Measurements from ENCODE around the gene MYBBP1A. TPM values are rescaled to one million over a fixed set of nuclear protein-coding genes. Genes with fewer than 3 reads are reported as not detected.
A peak's percentile ranks its signal among the peaks of the same experiment; 100 is the strongest.
"Not testable (repeated sequence)": the region's sequence is repeated elsewhere in the genome, so short reads cannot be mapped to it uniquely, and the experiment has no call there.

Gene MYBBP1A
- total RNA-seq, 1 donor from 2014 or later = 27.9 TPM

DNA sequence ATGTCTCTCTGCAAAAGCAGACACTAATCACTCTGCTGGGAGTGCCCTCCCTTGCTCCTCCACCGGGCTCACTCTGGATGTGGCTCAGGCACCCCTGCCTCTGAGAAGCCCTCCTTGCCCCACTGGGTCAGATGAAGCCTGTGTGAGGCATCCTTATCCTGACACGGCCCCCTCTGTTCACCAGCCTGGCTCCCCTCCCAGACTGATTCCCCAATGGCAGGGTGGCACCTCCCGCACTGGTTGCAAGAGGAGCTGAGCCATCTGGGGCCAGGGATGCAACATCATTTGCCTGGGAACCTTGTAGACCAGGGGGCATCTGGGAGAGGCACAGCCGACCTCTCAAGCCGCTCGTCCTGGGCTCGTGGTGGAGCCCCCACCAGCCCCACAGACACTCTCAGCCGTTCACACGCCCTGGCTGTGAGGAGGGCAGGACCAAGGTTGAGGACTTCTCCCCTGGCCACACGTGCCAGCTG, 35.8 kb upstream of the MYBBP1A start:
- DNase-seq (ENCODE audit: low spot score) = no peak

DNA sequence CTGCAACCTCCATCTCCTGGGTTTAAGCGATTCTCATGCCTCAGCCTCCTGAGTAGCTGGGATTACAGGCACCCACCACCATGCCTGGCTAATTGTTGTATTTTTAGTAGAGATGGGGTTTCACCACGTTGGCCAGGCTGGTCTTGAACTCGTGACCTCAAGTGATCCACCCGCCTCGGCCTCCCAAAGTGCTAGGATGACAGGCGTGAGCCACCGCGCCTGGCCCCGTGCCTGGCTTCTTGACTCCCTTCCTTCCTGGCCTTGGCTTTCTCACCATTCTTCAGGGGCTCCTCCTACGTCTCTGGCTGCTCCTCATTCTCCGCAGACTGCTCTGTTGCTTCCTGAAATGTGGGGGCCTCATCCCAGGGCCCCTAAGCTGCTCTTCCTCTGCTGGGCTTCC, 34.9 kb upstream of the MYBBP1A start:
- DNase-seq (ENCODE audit: low spot score) = not testable (repeated sequence)

DNA sequence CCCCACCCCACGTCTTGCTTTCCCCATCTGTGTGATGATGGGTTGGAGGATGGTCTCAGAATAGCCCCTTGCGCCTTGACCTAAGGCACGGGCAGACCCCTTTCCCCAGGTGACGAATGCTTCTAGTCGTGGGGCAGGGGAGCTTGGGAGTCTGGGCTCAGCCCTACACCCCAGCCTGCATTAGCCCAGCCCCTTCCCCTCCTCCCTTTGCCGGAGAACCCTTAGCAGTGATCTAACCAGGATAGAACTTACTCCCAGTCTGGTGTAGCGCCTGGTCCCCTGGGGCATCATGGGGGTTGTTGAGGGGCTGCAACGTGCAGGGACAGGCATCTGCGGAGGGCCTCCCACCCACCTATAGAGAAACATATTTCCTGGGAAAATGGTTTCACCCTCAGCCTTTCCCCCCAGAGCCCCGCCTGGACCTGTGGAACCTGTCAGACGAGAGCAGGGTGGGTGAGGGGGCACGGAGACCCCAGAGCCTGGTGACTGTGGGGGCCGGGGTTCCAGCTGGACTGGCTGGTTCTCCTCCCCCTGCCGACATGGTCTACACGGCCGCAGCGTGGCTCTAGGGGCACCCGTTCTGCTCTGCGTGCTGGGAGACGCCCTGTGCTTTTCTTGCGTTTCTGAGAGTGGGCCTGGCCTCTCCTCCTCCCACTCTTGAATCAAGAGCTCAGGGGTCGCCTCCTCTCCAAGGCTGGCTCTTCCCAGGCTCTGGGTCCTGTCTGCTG, 33.9 kb upstream of the MYBBP1A start:
- DNase-seq (ENCODE audit: low spot score) = peak; percentile 74

DNA sequence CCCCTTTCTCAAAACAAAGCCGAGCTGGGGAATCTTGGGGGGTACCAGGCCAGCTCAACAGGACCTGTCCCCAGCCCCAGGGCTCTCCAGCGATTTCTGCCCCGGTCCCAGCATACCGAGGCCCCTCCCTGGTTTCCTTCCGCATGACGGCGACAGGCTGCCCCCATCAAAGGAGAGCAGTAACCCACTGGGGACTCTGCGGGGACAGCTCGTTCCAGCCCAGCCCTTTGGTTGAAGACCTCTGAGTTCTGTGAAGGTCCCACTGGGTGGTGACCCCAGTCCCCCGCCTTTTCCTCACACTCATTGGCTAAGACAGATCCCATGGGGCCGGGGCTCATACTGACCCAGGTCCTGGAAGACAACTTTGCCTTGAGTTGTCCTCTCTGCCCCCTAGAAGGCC, 33.2 kb upstream of the MYBBP1A start:
- no peak for DNase-seq (ENCODE audit: low spot score)

DNA sequence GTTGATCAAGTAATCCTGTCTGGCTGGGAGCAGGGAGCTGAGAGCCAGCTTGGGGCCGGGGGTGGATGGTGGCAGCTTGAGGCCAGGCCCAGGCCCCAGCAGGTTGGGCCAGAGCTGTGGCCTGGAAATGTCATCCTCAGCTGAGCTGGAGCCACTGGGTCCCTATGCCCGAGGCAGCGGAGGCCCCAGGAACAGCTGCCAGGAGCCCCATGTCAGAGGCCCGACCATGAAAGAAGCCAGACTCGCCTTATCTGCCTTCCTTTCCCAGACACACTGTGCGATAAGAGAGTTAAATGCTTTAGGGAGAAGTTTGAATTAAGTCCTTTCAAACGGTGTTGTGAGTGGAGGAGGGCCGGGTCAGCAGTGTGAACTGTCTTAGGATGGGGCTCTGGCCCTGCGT, 32.6 kb upstream of the MYBBP1A start:
- peak; percentile 96 for DNase-seq (ENCODE audit: low spot score)

DNA sequence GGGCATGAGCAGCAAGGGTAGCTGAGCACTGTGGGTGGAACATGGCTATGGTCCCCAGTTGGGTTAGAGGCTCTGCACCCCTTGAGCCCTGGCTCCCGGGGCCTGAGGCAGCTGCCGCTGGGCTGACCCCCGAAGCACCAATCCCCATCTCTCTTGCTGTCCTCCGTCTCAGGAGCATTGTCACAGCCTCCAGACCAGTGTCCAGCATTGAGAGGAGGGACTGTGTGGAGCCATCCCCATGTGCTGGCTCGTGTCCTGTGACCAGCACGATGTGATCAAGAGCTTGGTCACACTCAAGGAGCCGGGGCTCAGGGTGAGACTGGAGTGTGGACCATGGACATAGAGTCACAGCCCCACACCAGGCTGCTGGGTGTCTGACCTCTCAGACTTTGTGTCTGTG, 32.0 kb upstream of the MYBBP1A start:
- no peak for DNase-seq (ENCODE audit: low spot score)

DNA sequence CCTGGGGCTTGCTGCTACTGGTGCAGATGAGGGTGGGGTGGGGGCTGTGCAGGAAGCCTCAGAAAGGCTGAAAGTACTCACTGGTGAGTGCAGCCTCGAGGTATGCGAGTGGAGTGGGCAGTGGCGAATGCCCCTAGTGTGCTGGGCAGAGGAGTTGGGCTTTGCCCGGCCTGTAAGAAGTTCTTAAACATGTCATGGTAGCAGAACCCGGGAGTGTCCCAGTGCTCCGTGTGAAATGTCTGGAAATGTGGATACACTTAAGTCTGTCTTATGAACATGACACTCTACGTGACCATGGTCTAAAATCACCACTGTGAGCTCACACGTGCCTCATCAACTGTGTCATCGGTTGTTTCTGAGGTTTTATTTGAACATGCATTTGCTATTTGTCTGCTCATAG, 30.9 kb upstream of the MYBBP1A start:
- no peak for DNase-seq (ENCODE audit: low spot score)

DNA sequence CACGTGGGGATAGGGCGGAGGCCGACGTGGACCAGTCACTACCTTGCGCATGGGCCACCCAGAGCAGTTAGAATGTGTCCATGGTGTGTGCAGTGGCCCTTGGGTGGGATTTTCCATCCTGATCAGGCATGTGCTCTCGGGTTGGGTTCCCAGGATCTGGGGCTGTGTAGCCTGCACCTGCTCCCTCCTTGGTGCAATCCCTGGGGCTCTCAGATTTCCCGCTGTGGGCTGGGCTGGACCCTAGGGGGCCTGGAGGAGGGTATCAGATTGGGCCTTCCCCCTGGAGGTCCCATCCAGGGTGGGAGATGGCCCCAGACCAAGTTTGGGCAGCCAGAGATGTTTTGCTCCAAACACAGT, 30.4 kb upstream of the MYBBP1A start:
- DNase-seq (ENCODE audit: low spot score) = no peak

DNA sequence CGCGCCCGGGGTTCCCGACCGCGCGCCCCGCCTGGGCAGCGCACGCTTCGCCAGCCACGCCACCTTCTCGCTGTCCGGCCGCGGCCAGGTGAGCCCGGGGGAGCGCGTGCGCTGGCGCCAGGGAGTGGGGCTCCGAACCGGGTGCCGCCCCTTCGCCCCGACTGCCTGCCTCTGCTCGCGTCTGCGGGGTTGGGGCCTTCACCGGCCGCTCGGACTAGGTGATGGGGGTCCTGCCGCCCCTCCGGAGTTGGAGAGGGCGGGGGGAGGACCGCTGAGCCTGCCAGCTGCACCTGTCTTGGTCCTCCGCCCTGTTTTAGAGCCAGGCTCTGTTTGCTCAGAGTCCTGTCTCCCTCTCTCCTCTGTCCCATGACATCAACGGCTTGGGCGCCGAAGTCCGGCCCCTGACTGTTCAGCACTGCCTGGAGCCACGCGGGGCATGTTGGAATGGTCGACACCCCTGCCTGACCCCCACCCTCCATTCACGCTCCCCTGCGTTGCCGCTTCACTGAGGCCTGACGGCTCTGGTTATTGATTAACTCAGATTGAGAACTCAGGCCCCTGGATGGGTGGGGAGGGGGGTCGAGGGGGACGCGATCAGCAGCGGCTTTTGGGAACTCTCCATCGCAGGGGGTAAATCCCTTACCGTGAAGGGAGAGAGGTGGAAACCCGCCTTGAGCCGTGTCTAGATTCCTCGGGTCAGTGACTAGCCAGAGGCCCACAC, 29.9 kb upstream of the MYBBP1A start:
- DNase-seq (ENCODE audit: low spot score) = no peak

DNA sequence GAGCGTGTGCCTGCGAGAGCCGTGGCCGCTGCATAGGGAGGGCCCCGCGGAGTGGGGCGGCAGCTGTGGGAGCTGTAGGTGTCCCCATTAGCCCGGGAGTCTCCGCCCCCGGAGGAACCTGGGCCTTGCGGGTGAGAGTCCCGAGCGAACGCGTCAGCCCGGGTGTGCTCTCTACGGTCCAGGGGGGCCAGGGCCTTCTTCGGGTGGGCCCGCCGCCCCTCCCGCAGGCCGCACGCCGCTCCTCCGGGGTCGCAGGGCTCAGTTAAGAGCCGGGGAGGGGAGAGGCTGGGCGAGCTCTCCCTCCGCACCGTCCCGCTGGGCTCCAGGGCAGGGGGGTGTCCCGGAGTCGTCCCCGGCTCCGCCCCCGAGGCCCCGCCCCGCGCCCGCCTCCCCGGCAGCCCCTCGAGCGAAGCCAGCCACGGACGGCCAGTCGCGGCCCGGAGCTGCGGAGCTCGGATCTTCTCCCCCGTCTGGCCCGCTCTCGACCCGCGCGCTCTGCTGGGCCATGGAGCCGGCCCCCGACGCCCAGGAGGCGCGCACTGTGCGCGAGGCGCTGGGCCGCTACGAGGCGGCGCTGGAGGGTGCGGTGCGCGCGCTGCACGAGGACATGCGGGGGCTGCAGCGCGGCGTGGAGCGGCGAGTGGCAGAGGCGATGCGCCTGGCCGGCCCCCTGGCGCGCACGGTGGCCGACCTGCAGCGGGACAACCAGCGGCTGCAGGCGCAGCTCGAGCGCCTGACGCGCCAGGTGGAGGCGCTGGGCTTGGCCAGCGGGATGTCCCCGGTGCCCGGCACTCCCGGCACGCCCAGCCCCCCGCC, 29.1 kb upstream of the MYBBP1A start, which contains the start of gene SMTNL2:
SMTNL2 (plus strand) TSS at position 429 of the 816 bp plus-strand sequence; CDS start at position 506, 77 bp downstream.
- peak; percentile 88 for DNase-seq (ENCODE audit: low spot score)

DNA sequence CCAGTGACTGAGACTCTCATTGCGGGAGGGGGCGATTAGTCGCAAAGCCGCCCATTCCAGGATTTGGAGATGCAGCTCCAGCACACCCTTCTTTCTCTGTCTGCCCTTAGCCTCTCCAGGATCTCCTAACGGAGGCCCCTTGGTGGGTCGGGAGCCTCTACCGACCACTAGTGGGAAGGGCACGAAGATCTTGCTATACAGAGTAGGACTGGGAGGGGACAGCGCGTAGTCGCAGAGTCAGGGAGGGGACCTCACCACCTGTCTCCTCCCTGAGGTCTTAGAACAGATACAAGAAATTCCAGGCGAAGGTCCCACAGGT, 28.6 kb upstream of the MYBBP1A start:
- DNase-seq (ENCODE audit: low spot score) = peak; percentile 80

DNA sequence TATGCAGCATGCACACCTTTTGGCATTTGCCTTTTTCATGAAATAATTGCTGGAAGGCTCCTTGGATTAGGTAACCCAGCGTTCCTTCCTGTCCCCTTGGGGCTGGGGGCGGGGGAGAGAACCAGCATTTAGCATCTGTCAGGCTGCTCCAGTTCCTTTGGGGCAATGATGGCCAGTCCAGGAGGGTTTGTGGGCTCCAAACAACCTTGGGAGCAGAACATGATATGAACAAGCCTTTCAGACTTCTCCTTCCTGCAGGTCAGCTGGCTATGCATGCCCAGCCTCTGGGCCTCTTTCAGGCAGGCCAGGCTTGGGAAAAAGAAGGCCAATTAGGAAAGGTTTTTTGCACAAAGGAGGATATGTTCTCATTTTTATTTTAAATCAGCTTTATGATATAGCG, 28.0 kb upstream of the MYBBP1A start:
- no peak for DNase-seq (ENCODE audit: low spot score)

DNA sequence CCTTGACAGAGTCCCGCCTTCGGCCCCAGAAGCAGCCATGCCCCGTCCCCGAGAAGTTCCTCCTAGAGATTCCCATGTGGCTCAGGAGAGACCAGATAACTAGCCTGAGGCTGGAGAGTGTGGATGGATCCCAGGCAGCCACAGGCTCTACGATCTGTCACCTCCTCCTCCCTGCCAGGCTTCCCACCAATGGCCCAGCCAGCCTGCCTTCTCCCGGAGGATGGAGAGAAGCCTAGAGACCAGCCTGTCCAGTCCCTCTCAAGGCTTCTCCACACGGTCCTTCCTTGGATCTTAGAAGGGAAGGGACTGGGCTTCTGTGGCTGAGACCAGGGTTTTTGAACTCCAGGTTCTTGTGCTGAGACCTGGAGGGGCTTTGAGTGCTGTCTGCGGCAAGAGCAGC, 27.5 kb upstream of the MYBBP1A start:
- DNase-seq (ENCODE audit: low spot score) = no peak

DNA sequence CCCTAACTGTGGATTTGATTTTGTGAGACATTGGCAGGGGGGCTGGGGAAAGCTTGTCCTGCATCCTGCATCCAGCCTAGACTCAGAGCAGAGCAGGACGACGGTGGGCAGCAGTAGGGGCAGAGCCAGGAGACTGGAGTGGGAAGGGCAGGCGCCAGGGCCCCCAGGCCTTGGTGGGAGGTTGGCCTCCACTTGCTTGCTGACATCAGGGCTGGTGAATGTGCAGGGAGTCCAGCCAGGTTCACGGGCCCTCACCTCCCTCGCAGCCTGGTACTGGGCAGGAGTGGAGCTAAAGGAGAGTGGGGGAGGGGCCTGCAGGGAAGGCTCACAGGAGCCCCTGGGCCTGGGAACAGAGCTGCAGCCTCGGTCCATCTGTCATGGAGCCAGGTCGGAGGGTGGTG, 26.9 kb upstream of the MYBBP1A start:
- DNase-seq (ENCODE audit: low spot score) = no peak

DNA sequence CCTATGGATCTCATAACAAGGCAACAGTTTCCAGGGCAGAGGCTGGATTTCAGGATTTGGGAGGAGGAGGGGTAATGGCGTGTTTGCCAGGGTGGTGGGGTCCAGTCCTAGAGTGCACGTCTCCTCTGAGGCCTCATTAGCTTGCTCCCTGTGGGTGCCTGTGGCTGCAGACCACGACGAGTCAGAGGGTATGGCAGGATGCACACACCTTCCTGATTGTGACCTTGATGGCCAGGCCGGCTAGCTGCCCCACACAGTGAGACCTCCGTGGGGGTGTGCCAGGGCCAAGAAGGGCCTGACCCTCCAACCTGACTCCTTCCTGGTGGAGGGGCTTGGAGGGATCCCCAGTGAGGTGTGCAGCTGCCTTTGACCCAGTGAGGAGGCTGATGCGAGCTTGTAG, 25.1 kb upstream of the MYBBP1A start:
- peak; percentile 74 for DNase-seq (ENCODE audit: low spot score)

DNA sequence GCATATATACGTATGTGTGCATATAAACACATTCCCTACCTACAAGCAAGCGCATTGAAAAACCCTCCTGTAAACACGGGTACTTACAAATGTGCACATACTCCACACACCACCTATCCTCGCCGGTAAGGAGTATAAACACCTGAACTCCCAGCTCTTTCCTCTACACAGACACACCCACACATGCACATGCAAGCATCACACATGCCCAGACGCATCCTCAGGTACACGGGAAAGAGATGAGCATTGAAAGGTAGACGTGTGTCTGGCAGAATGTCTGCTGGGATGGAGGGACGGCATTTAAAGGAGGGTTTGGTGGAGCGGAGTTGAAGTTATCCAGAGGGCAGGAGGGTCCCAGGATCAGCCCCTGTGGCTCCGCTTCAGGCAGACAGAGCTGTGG, 24.5 kb upstream of the MYBBP1A start:
- no peak for DNase-seq (ENCODE audit: low spot score)

DNA sequence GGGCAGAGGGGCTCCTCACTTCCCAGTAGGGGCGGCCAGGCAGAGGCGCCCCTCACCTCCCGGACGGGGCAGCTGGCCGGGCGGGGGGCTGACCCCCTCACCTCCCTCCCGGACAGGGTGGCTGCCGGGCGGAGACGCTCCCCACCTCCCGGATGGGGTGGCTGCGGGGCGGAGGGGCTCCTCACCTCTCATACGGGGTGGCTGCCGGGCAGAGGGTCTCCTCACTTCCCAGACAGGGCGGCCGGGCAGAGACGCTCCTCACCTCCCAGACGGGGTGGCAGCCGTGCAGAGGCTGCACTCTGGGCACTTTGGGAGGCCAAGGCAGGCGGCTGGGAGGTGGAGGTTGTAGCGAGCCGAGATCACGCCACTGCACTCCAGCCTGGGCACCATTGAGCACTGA, 23.2 kb upstream of the MYBBP1A start:
- not testable (repeated sequence) for DNase-seq (ENCODE audit: low spot score)

DNA sequence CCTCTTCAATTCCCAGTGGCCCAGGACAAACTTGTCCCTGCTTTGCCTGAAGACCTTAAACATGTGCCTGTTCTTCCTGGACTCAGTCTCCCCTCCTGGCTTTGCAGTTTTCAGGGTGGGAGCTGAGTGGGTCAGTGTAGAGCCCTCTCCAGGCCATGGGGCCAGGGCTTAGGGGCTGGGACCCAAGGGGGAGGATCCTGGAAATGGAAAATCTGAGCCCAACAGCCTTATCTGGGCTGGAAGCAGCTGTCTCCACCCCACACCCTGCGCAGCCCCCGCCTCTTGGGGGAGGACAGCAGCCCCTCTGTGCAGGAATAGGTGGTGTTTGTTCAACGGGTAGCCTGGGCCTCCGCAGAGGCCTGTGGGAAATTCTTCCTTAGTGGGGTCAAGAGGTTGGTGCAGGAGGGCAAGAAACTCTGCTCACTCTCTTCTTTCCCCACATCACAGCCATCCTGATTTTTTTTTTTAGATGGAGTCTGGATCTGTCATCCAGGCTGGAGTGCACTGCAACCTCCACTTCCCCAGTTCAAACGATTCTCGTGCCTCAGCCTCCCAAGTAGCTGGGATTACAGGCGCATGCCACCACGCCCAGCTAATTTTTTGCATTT, 22.3 kb upstream of the MYBBP1A start:
- DNase-seq (ENCODE audit: low spot score) = peak; percentile 80

DNA sequence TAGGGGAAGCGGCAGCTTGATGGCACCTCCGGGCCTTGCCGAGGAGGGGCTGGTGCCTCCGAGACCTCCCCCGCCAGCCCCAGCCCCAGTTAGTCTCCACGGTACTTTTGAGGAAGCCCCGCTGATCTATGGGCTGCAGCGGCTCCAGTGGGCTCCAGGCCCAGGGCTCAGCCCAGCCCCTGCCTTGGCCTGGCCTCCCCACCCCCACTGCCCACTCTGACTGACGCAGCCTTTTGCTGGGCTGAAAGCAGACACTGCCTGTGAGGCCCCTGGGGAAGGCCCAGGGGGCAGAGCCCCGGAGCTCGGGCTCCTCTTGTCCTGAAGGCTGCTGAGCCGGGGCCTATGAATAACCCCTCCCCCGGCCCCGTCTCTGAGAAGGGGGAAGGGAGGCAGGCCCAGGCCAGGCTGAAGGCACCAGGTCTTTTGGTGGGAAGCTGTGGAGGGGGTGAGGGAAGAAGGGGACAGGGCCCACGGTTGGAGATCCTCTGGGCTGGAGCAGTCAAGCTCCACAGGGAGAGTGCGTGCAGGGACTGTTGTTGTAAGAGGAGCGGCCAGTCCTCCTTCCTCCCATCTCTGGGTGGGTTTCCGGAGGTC, 21.6 kb upstream of the MYBBP1A start:
- peak; percentile 91 for DNase-seq (ENCODE audit: low spot score)

DNA sequence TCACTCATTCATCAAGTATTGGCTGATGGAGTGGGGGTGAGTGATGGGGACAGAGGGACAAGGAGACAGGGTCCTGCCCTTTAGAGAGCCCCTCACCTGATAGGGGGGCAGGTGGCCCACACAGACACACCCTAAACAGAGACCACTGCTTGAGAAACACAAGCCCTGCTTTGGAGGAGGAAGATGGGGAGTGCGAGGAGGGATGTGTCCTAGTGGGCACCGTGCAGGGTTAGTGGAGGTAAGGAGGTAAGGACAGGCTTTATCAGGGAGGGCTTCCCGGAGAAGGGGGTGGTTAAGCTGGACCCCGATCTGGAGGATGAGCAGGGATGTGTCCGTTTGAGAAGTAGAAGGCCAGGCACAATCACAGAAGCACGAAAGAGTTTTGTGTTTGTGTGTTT, 21.0 kb upstream of the MYBBP1A start:
- DNase-seq (ENCODE audit: low spot score) = no peak

DNA sequence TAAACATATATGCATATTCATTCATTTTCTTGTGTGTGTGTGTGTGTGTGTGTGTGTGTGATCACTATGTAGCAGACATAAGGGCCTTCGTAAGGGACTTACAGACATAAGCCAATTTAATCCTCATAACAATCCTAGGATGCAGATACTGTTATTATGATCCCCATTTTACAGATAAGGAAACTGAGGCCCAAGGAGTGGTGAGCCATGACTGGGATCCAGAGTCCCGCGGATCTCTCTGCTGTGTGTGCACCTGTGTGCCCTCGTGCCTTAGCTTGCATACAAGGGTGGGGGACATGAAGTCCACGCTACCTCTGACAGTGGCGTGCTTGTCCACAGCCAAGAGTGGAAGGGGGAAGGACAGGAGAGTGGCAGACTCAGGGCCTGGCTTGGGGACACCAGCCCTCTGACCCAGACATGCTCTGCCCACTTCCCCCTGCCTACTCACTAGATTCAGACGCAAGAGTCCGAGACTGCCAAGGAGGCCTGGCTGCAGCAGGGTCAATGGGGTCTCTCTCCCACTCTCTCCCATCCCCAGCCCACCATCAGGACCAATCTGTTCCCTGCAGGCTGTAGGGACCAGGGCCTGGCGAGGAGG, 19.4 kb upstream of the MYBBP1A start:
- DNase-seq (ENCODE audit: low spot score) = no peak
